ENCODE data around the gene ARRB1.
"Not testable (repeated sequence)": the region's sequence is repeated elsewhere in the genome, so short reads cannot be mapped to it uniquely, and the experiment has no call there.

Gene ARRB1

GRCh38 chr11:75320643-75321042 is 30.8 kb downstream of the ARRB1 start:
- DNase-seq: no peak

DNA sequence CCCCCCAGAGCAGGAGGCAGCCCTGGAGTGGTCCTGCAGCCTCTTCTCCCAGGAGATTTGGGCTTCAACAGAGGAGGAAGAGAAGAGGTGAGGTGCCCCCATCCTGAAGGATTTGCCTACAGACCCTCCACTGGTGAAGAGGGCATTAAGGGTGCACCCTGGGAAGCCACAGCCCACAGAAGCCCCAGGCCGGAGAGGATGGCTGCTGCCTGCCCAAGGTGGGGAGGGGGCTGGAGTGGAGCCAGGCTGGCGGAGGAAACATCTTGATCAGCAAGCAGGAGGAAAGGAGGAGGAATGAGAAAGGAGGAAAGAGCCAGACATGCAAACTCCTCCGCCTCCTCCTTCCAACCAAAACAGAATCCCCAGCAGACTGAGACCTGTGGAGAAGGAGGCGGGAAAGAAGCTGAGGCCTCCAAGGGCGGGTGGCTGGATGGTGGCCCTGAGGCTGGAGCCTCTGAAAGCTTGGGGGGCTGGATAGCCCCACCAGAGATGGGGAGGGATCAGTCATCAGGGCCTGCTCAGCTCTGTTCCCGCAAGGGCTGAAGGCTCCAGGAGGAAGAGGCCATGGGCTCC is 31.3 kb downstream of the ARRB1 start:
- DNase-seq: no peak

GRCh38 chr11:75319035-75319877 is 32.2 kb downstream of the ARRB1 start:
- DNase-seq: no peak

DNA sequence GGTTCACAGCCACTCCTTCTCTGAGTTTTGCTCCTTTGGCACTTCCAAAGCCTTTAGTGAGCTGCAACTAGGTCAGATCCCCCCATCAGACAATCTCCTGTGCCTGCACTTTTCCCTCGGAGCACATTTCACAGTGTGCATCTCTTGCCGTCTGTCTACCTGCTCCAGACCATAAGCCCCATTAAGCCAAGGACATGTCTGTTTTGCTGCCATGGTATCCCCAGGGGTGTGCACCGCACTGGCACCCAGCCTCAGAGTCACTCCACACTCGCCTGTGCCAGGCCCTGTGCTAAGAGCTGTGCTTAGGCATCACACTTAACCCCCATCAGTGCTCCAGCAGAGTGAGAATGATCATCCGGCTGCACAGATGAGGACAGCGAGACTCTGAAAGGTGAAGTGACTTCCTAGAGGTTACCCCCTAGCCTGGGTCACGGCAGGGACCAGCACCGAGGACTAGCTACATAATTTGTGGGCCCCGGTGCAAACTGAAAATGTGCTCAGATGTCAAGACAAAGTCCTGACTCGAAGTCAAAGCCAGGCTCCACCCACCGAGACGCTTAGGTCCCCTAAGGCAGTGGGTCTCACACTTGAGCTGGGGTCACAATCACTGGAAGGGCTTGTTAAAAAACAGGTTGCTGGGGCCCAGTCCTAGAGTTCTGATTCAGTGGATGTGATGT is 33.9 kb downstream of the ARRB1 start:
- DNase-seq: no peak

- no peak for DNase-seq
These were observed 36.0 kb downstream of the ARRB1 start for GRCh38 chr11:75315439-75315805.

DNA sequence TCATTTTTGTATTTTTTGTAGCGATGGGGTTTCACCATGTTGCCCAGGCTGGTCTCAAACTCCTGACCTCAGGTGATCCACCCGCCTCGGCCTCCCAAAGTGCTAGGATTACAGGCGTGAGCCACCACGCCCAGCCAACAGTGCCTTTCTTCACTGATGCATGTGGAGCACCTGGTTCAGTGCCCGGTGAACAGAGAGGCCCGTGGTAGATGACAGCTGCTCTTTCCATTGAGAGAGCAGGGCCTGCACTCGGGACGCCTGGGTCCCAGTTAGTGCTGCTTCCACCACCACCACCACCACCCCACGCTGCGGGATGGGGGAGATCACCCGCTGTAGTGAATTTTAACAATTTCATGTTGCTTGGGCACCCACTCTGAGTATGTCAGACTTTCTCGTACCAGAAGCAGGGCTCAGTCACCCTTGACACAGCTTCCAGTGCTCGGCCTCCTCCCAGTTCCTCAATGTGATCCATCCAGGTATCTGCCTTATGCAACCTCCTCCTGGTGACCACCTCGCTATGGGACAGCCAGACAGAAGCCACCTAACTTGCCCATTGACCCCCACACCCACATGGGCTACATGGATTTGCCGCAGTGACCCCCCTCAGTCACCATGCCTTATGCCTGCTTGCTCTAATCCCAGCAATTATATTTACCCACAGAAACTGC is 36.6 kb downstream of the ARRB1 start:
- no peak for DNase-seq

DNA sequence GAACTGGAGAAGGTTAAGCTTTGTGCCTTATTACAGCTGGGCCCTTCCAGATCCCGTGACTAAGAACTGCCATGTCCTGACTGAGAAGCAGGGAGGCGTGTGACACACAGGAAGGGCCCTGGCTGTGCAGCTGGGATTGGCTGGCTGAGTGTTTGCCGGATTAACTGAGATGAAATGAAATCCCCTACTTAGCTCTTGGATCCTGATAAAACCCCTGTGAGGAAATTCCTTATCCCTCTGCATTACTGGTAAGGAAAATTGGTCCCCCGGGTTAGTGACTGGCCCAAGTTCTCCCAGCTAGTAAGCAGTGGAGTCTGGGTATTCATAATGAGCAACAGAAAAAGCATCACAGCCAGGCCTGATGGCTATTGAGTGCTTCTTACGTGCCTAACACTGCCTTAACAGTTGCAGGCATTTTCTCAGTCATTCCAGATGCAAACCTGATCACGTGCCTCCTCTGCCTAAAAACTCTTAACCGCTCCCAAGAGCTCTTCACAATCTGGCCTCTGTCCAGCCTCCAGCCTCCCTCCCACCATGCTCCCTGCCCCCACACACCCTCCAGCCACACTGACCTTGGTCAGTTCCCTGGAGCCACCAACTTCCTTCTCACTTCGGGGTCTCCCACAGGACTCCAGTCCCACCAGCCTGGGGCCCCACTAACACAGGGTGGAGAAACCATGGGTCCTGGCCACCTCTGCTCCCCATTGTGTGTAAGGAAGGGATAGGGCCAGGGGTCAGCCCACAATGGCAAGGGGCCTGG is 37.8 kb downstream of the ARRB1 start:
- no peak for DNase-seq

GRCh38 chr11:75312346-75312745 is 39.1 kb downstream of the ARRB1 start:
- no peak for DNase-seq

GRCh38 chr11:75311858-75312288 is 39.6 kb downstream of the ARRB1 start:
- no peak for DNase-seq

GRCh38 chr11:75308986-75309385 is 42.5 kb downstream of the ARRB1 start:
- no peak for DNase-seq

GRCh38 chr11:75308116-75308515 is 43.3 kb downstream of the ARRB1 start:
- no peak for DNase-seq

DNA sequence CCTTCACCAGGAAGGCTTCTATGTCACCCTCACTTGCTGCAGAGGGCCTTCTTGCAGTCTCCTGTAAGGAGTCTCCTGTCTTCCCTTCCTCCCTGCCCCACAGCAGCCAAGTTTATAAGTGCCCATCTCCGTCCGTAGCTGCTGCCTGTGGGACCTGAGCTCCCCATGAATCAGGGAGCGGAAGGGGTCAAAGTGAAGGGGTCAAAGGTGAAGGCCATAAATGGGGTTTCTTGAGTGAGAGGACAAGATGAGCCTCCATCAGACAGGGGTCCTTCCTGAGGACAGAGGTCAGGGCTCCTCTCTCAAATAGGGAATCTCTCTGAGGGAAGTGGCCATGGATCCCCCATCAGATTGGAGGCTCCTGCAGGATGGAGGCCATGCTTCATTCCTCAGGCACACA is 44.4 kb downstream of the ARRB1 start:
- no peak for DNase-seq

DNA sequence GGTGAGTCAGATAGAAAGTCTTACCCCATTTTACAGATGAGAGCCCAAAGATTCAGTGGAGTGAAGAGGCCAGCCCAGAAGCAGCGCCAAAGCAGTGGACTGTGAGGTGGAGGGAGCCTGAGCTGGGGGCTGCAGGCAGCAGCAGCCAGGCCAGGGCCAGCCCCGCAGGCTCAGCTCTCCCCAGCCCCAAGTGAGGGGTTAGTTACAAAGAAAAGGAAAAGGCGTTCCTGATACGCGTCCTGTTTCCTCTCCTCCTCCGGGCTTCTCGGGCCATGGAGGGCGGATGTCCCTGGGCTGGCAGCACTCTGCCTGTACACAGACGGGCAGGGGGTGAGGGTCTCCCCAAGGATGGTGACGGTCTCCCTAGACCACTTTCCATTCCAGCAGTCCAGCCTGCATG is 44.9 kb downstream of the ARRB1 start:
- no peak for DNase-seq

GRCh38 chr11:75305993-75306392 is 45.5 kb downstream of the ARRB1 start:
- no peak for DNase-seq

DNA sequence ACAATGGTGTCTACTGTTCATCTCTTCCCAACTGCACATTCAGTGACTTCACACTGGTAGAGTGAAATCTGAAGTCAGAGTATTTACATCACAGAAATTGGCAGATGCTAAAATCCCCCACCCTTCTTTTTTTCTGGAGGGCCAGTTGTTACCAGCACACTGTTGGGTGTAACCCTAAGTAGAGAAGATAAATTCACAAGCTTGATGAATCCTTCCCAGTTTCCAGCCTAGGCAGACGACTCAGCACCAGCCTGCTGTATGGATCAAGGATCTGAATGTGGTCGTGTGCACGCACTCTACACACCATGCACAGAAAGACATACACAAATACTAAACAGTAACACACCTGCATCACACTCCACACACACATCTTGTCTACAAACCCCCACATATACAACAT is 46.0 kb downstream of the ARRB1 start:
- no peak for DNase-seq

GRCh38 chr11:75304941-75305340 is 46.5 kb downstream of the ARRB1 start:
- not testable (repeated sequence) for DNase-seq

DNA sequence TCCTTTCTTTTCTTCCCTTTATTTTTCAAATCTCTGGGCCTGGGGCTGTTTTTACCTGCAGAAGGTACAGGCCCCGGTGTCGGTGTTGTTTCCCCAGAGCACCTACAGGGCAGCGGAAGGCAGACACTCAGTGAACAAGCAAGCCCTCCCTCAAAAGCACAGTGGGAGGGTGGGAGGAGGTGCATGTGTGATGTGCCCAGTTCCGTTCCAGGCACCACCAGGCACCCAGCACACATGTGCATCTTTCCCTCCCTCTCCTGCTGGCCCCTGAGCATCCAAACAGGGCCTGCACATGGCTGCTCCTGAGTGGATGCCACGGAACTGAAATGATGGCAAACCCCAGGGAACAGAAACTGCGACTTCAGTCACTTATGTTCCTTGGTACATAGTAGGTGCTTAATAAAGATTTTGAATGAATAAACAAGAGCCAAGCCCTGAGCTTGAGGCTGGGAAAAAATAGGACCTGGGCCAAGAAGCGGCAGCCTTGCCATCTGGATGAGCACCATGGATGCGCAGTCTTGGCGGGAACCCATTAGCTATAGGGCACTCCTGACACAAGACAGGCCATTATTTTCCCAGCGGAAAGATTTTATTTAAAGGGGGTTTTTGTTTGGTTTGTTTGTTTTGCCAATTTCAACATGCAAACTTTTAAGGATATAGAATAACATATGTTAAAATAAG is 47.8 kb downstream of the ARRB1 start:
- DNase-seq: no peak

GRCh38 chr11:75302371-75302770 is 49.1 kb downstream of the ARRB1 start:
- DNase-seq: no peak

- no peak for DNase-seq
These were observed 49.7 kb downstream of the ARRB1 start for GRCh38 chr11:75301601-75302345.

DNA sequence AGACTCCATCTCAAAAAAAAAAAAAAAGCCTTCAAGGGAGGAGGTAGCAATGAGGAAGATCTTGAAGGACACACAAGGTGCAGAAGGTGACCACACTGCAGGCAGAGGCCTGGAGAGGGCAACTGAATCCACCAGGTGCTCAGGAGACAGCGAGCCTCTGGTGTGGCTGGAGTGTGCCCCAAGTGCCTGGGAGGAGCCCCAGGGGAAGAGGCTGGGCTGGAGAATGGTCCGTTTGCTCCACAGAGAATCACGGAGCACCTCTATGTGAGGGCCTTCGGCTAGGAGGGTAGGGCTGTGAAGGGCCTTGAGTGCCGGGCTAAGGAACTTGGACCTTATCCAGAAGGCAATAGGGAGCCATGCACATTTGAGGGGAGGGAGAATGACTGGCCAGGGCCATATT is 50.3 kb downstream of the ARRB1 start:
- no peak for DNase-seq

DNA sequence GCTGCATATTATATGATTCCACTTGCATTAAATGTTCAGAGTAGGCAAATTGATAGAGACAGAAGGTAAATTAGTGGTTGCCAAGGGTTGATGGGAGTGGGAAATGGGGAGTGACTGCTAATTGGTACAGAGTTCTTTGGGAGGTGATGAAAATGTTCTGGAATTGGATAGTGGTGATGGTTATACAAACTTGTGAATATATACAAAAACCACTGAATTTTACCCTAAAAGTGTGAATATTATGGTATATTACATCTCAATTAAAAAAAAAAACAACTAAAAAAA is 52.5 kb downstream of the ARRB1 start:
- DNase-seq: no peak

Measured in stimulated activated CD4-positive, alpha-beta T cell treated with anti-CD3 and anti-CD28 coated beads, Interleukin-2, amount 100 ng/mL, for 48 hours (primary cell).